ENCODE measurements around the gene ACTR3C.

GRCh38 chr7:150338166-150338829 lies 15.0 kb upstream of the ACTR3C start:
- TF ChIP-seq CTCF (IDR thresholded peaks at IDR 0.05) (no peak), POLR2AphosphoS5 (IDR thresholded peaks at IDR 0.05) (no peak), POLR2A (IDR thresholded peaks at IDR 0.05) (no peak)

Data from prostate gland (tissue), 2 donors.